ENCODE data around the gene NKRF. TPM values are rescaled to one million over a fixed set of nuclear protein-coding genes. Genes with fewer than 3 reads are reported as not detected.
A peak's percentile ranks its signal among the peaks of the same experiment; 100 is the strongest.

Gene NKRF
- total RNA-seq, 1 experiment from 2014 or later, result 22.1 TPM

DNA sequence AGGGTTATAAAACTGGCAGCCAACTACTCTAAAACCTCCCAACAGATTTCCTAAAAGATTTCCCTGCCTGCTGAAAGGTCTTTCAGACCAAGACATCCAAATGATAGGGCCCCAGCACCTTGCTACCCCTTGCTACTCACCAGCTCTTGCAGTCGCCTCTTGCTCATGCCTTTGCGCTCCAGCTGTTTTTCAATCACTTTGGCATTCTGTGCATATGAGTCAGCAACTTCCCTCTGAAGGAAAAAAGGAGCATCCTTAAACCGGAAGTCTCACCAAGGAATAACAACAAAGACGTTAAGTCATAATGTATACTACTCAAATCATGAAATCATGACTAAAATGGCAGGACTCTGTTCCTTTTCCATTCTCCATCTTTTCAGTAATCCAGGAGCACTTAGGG, 65.0 kb downstream of the NKRF start:
- ChIA-PET CTCF (no interaction called here), POLR2A (ENCODE audit: low non-redundant PET) (interaction anchor here (0.6 kb wide), 1 partner anchor 24 kb away, joined by 3 read pairs; no protein-coding TSS in a partner anchor)
- peak; percentile 67 for DNase-seq (ENCODE audit: low spot score)
- intact Hi-C loops (cut with micrococcal nuclease; ENCODE audit: unreplicated experiment), result no loop called here
- Histone ChIP-seq H3K36me3 (ENCODE audit: insufficient read depth, low read length, poor library complexity, severe bottlenecking) (no peaks in the 10 kb centered on the region), H3K9me3 (ENCODE audit: low read depth, low read length, poor library complexity, severe bottlenecking) (no peaks in the 10 kb centered on the region), H3K4me3 (ENCODE audit: low read depth, low read length, poor library complexity, severe bottlenecking) (no peak overlapping the region), H3K27ac (ENCODE audit: low read depth, low read length, poor library complexity, severe bottlenecking) (no peak overlapping the region), H3K4me1 (ENCODE audit: insufficient read depth, low read length, poor library complexity, severe bottlenecking) (no peaks in the 10 kb centered on the region), H3K27me3 (replicated peaks; ENCODE audit: insufficient read depth, low read depth, low read length, poor library complexity) (no peaks in the 10 kb centered on the region)
- BruUV-seq (replicated peaks), result no TSS peak
- TF ChIP-seq EZH2 (IDR thresholded peaks at IDR 0.05; ENCODE audit: borderline replicate concordance, low read depth, low read length, poor library complexity, severe bottlenecking), result no peak
- TF ChIP-seq, protein P1, sequence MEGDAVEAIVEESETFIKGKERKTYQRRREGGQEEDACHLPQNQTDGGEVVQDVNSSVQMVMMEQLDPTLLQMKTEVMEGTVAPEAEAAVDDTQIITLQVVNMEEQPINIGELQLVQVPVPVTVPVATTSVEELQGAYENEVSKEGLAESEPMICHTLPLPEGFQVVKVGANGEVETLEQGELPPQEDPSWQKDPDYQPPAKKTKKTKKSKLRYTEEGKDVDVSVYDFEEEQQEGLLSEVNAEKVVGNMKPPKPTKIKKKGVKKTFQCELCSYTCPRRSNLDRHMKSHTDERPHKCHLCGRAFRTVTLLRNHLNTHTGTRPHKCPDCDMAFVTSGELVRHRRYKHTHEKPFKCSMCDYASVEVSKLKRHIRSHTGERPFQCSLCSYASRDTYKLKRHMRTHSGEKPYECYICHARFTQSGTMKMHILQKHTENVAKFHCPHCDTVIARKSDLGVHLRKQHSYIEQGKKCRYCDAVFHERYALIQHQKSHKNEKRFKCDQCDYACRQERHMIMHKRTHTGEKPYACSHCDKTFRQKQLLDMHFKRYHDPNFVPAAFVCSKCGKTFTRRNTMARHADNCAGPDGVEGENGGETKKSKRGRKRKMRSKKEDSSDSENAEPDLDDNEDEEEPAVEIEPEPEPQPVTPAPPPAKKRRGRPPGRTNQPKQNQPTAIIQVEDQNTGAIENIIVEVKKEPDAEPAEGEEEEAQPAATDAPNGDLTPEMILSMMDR (conservative IDR thresholded peaks at IDR 0.05; ENCODE audit: low read depth, low read length), result no peak

DNA sequence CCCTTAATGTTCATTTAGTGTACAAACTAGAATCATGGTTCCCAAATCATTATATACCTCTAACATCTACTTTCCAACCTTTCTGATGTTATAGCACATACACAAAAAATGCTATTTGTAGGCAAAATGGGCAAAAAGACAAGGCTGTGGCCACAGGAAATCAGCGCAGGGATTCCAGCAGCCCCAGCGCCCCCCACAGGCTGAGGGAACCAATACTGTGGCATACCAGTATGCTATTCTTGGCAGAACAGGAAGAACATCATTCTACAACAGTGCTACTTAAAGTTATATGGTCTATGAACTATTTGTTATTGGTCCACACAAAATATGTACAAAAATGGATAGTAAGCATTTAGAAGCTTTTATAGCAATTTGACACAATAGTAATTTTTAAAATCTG, 66.4 kb downstream of the NKRF start:
- Histone ChIP-seq H3K27ac (ENCODE audit: low read depth, low read length, poor library complexity, severe bottlenecking) (no peak overlapping the region), H3K36me3 (ENCODE audit: insufficient read depth, low read length, poor library complexity, severe bottlenecking) (no peaks in the 10 kb centered on the region), H3K9me3 (ENCODE audit: low read depth, low read length, poor library complexity, severe bottlenecking) (no peaks in the 10 kb centered on the region), H3K4me1 (ENCODE audit: insufficient read depth, low read length, poor library complexity, severe bottlenecking) (no peaks in the 10 kb centered on the region), H3K27me3 (replicated peaks; ENCODE audit: insufficient read depth, low read depth, low read length, poor library complexity) (no peaks in the 10 kb centered on the region), H3K4me3 (ENCODE audit: low read depth, low read length, poor library complexity, severe bottlenecking) (no peak overlapping the region)
- no TSS peak for BruUV-seq (replicated peaks)
- CTCF ChIA-PET, result no interaction called here
- intact Hi-C loops (cut with micrococcal nuclease; ENCODE audit: unreplicated experiment), result no loop called here
- POLR2A ChIA-PET (ENCODE audit: low non-redundant PET), result no interaction called here
- TF ChIP-seq EZH2 (IDR thresholded peaks at IDR 0.05; ENCODE audit: borderline replicate concordance, low read depth, low read length, poor library complexity, severe bottlenecking), result no peak
- TF ChIP-seq, protein P1 (conservative IDR thresholded peaks at IDR 0.05; ENCODE audit: low read depth, low read length), result peak; percentile 45; the same call in 1 of the 2 replicates
- peak; percentile 10 for DNase-seq (ENCODE audit: low spot score)

Small RNA genes lying within 50 kb of the gene (microRNA-seq; reads per million reads assigned to microRNA genes)
- 190 reads per million, percentile 69 among the genes with 10 or more reads in this experiment for gene MIR766

Other genes starting within 250 kb of the NKRF start
- 0.34 and 0.50 TPM in 2 replicates for gene SLC25A43, start 207.1 kb downstream of the NKRF start, total RNA-seq (2021)
- 360 and 368 TPM in 2 replicates for gene SLC25A5, start 138.0 kb downstream of the NKRF start, total RNA-seq (2021)
- gene STEEP1, start 41.0 kb downstream of the NKRF start, total RNA-seq (2021), result 38.4 and 39.2 TPM in 2 replicates
- gene UBE2A, start 31.9 kb downstream of the NKRF start, total RNA-seq (2021), result 76.5 and 85.3 TPM in 2 replicates
- 61.5 and 69.1 TPM in 2 replicates for gene SEPTIN6, start 86.7 kb upstream of the NKRF start, total RNA-seq (2021)
- 0.20 TPM in 1 of 2 replicates, not detected in the other for gene SOWAHD, start 152.2 kb upstream of the NKRF start, total RNA-seq (2021)
- 1,626 and 1,742 TPM in 2 replicates for gene RPL39, start 185.2 kb upstream of the NKRF start, total RNA-seq (2021)
- gene UPF3B, start 246.5 kb upstream of the NKRF start, total RNA-seq (2021), result 22.6 and 23.4 TPM in 2 replicates